ENCODE measurements around the gene SHISA9.

- TF ChIP-seq, protein P1, sequence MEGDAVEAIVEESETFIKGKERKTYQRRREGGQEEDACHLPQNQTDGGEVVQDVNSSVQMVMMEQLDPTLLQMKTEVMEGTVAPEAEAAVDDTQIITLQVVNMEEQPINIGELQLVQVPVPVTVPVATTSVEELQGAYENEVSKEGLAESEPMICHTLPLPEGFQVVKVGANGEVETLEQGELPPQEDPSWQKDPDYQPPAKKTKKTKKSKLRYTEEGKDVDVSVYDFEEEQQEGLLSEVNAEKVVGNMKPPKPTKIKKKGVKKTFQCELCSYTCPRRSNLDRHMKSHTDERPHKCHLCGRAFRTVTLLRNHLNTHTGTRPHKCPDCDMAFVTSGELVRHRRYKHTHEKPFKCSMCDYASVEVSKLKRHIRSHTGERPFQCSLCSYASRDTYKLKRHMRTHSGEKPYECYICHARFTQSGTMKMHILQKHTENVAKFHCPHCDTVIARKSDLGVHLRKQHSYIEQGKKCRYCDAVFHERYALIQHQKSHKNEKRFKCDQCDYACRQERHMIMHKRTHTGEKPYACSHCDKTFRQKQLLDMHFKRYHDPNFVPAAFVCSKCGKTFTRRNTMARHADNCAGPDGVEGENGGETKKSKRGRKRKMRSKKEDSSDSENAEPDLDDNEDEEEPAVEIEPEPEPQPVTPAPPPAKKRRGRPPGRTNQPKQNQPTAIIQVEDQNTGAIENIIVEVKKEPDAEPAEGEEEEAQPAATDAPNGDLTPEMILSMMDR (IDR thresholded peaks at IDR 0.05; ENCODE audit: low read depth, low read length, poor library complexity, severe bottlenecking), result no peak
- no peak for TF ChIP-seq EZH2phosphoT487 (IDR thresholded peaks at IDR 0.05; ENCODE audit: borderline replicate concordance, low read length)
Measured at GRCh38 chr16:13064821-13065220, 163.4 kb downstream of the SHISA9 start.
